HG03139 (cell line): ENCODE data around the gene RAVER1.
A peak's percentile ranks its signal among the peaks of the same experiment; 100 is the strongest.

Source experiments
- ATAC-seq: cut with Tn5 transposase; IDR thresholded peaks from one replicate; pipeline ENCODE4 v1.9.1; 2021; ENCODE audit not compliant: unreplicated experiment

RAVER1 gene

GRCh38 chr19:10318807-10319682, 14.3 kb downstream of the RAVER1 start:
- ATAC-seq, result no peak

GRCh38 chr19:10317857-10318462, 15.4 kb downstream of the RAVER1 start:
- ATAC-seq, result no peak

- ATAC-seq, result no peak
Observed at GRCh38 chr19:10317045-10317856, 16.1 kb downstream of the RAVER1 start.

GRCh38 chr19:10316229-10317044, 16.9 kb downstream of the RAVER1 start:
- no peak for ATAC-seq

GRCh38 chr19:10315335-10316214, 17.8 kb downstream of the RAVER1 start, which contains the start of gene FDX2:
Gene FDX2, minus strand, starts transcription at chr19:10316015. Its CDS starts 19 bp downstream, at chr19:10315996.
- peak; percentile 50 for ATAC-seq

GRCh38 chr19:10309423-10309822, 23.9 kb downstream of the RAVER1 start, which contains the start of gene ZGLP1:
Gene ZGLP1, minus strand, starts transcription at chr19:10309815.
- no peak for ATAC-seq

GRCh38 chr19:10306327-10306726, 27.0 kb downstream of the RAVER1 start:
- no peak for ATAC-seq

- ATAC-seq, result no peak
Observed at GRCh38 chr19:10305139-10305806, 28.1 kb downstream of the RAVER1 start.

GRCh38 chr19:10299545-10300458, 33.5 kb downstream of the RAVER1 start:
- no peak for ATAC-seq

- ATAC-seq, result no peak
Observed at GRCh38 chr19:10295847-10296591, 37.3 kb downstream of the RAVER1 start.

- no peak for ATAC-seq
Observed at GRCh38 chr19:10295305-10295846, 38.0 kb downstream of the RAVER1 start.

- ATAC-seq, result no peak
Observed at GRCh38 chr19:10294368-10294697, 39.0 kb downstream of the RAVER1 start.

GRCh38 chr19:10293637-10294367, 39.5 kb downstream of the RAVER1 start:
- ATAC-seq, result no peak

- ATAC-seq, result no peak
Observed at GRCh38 chr19:10292789-10293636, 40.3 kb downstream of the RAVER1 start.

GRCh38 chr19:10292206-10292788, 41.0 kb downstream of the RAVER1 start:
- peak; percentile 43 for ATAC-seq
